Activated CD4-positive, alpha-beta T cell treated with anti-CD3 and anti-CD28 coated beads, Interleukin-2, amount 50 U/mL, for 1 hour (primary cell): Measurements from ENCODE around the gene RABEP1.

Source experiments
- DNase-seq: peaks from one replicate; pipeline ENCODE4 v3.0.0-alpha.2; 2020

Gene RABEP1

DNA sequence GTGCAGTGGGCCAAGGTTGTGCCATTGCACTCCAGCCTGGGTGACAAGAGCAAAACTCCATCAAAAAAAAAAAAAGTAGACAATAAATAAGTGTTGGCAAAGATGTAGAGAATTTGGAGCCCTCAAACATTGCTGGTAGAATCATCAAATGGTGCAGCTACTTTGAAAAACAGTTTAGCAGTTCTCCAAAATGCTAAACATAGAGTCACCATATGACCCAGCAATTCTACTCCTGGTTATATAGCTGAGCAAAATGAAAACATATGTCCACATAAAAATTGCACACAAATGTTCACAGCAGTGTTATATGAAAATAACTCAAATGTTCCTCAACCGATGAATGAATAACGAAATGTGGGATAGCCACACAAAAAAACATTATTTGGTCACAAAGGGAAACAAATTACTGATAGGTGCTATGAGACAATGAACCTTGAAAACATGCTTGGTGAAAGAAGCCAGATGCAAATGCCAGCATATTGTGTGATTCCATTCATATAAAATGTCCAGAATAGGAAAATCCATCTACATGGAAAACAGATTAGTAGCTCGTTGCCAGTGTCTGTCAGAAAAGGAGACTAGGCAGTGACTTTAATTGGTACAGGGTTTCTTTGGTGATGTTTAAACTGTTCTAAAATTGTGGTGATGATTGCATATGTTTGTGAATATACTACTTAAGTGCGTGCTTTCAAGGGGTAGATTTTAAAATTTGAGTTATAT, 12.7 kb upstream of the RABEP1 start:
- DNase-seq = no peak

DNA sequence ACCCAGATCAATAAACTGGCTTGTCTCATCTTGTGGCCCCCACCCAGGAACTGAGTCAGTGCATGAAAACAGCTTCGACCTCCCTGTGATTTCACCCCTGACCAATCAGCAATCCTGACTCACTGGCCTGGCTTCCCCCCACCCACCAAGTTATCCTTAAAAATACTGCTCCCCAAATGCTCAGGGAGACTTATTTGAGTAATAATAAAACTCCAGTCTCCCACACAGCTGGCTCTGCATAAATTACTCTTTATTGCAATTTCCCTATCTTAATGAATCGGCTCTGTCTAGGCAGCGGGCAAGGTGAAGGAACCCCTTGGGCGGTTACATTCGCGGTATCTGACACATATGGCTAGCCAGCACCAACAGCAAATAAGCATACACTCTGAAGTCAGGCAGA, 9.8 kb upstream of the RABEP1 start:
- no peak for DNase-seq

GRCh38 chr17:5282642-5283217, 646 bp downstream of the RABEP1 start:
- DNase-seq = peak; percentile 43

DNA sequence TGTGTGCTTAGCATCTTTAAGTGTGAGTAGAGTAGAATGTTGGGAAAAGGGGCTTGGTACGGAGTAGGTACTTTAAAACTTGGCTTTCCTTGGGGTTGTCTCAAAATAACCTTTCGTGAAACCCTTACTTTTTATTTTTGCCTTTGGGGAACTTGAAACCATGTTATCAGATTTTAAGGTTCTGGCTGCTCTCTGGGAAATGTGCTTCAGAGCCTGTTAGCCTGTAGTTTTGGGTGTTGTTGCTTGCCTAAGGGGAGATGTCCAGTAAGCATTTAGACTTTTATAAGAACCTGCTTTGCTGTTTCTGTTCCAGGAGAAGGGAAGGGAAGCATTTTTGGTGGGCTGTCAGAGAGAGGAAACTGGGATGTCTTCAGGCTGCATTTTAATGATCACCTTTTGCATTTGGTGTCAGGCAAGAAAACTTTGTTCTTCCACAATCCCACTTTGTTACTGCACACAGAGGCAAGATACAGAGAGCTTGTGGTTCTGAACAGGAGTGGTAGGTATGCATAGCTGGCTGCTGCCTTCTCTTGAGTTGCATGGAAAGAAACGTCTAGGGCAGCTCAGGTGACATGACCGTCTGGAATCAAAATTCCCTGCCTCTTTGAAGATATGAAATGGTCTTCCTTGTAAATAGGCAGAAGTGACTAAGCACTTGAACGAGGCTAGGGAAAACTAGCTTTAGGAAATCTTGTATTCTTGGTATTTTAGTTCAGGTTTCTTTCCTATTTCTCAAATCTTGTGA, 1.7 kb downstream of the RABEP1 start:
- DNase-seq = no peak

GRCh38 chr17:5284681-5285080, 2.6 kb downstream of the RABEP1 start:
- DNase-seq = no peak

DNA sequence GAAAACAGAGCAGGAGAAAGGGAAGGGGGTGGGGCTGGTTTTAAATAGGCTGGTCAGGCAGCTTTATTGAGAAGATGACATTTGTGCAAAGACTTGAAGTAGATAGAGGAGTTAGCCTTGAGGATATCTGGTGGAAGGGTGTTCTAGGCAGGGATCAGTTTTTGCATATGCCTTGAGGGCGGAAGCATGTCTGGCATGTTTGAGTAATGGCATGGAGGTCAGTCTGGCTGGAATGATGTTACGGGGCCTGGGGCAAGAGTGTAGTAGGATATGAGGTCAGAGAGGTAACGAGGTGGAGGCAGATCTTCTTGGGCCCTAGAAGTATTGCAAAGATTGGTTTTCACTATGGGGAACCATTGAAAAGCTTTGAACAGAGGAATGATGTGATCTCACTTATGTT, 4.8 kb downstream of the RABEP1 start:
- no peak for DNase-seq

- DNase-seq = no peak
Observed at GRCh38 chr17:5291683-5292350, 9.7 kb downstream of the RABEP1 start.

- no peak for DNase-seq
Observed at GRCh38 chr17:5297245-5297644, 15.2 kb downstream of the RABEP1 start.

- no peak for DNase-seq
Observed at GRCh38 chr17:5299383-5299782, 17.3 kb downstream of the RABEP1 start.

DNA sequence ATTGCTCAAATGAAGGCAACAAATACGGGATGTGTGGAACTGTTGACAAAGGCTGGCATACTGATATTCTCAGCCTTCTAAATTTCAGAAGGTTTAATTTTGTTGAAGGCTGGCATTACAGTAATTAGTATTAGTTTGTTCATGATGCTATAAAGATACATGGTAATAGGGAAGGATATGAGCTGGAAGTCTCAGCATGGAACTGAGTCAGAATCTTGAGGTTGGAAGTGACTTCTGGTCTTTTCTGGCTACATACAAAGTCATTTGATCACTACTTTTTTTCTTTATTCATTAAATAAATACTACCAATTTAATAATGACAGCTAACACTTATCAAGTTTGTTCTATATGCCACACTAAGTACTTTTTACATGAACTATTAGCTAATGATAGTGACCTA, 22.6 kb downstream of the RABEP1 start:
- no peak for DNase-seq

GRCh38 chr17:5309851-5310250, 27.8 kb downstream of the RABEP1 start:
- DNase-seq = no peak

GRCh38 chr17:5325851-5326250, 43.8 kb downstream of the RABEP1 start:
- no peak for DNase-seq

DNA sequence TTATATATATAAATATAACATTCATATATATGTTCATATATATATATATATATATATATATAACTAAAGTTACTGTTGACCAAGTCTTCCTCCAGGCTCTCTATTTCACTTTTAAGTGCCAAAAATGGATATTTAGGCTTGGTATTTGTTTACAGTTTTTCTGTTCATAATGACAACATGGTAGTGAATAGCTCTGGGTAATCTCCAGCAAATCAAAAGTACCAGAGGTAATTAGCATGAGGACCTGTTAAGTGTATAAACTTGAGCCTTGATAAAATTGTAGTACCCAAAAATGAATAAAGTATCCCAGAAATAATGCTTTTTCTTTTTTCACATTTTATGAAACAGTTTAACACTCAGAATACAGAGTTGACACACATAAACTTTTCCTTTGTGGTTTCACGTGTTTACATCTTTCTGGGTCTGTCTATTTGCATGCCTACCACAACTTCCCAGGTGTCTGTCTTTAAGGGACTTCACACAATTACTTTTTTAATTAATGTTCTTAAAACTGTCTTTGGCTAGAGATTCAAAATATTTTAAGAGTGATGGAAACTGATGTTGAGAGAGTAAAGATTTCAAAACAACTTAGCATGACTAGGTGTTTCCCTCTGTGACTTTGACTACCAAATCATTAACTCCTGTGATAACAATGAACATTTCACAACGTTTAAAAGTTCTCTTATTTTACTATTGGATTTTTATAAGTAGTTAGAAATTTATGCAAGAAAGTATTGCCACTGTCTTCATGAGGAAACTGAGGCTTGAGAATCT, 47.9 kb downstream of the RABEP1 start:
- DNase-seq = no peak

- DNase-seq = no peak
Observed at GRCh38 chr17:5330981-5331380, 48.9 kb downstream of the RABEP1 start.

DNA sequence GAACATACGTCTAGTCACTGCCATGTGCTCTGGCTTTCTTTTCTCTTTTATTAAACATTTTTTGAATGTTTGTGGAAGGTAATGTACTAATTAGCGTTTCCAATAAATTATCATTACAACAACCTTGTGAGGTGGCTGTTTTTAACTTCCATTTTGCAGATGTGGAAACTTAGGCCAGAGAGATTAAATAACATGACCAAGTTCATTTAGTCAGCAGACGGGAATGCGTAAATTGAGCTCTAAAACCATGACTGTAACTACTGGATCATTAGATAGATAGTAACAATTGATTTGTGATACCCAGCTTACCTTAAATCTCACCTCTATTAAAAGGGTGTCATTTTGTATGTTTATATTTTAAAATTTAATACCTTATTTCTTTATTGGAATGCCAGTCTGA, 49.4 kb downstream of the RABEP1 start:
- no peak for DNase-seq

- DNase-seq = no peak
Observed at GRCh38 chr17:5344914-5345313, 62.8 kb downstream of the RABEP1 start.

GRCh38 chr17:5352681-5353289, 70.7 kb downstream of the RABEP1 start:
- no peak for DNase-seq

DNA sequence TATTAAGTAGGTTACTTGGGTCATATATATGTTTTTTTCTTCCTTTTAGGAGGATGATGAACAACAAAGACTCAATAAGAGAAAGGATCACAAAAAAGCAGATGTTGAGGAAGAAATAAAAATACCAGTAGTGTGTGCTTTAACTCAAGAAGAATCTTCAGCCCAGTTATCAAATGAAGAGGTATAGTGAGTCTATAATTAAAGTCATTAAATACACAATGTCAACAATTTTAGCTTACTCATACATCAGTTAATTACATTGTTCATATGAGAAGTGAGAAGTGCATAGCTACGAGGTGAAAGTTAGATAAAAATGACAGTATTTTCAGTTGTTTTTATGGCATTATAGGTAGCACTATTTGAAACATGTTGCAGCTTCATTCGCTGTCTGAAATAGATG, 72.2 kb downstream of the RABEP1 start:
- DNase-seq = no peak

DNA sequence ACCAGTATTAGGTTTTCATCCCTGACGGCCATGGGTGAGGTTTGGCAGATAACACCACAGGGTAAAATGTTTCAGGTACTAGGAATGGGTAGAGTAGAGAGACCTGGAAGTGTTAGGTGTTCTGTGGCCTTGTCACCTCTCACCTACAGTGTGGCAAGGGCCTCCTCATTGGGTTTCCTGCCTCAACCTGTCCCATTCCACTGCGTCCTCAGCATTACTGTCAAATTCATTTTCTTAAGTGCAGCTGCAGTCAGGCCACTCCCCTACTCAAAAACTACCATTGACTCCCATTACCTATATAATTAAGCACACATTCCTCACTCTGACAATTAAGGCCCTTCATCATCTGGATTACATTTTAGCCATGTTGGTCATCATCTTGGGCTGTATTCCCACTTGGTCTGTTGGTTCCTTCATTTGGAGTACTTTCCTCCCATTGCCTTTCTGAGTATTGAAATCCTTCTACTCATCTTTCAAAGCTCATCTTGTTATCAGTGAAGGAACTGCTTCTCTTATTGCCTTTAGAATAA, 72.9 kb downstream of the RABEP1 start:
- DNase-seq = no peak

- DNase-seq = no peak
Observed at GRCh38 chr17:5355421-5356129, 73.5 kb downstream of the RABEP1 start.

DNA sequence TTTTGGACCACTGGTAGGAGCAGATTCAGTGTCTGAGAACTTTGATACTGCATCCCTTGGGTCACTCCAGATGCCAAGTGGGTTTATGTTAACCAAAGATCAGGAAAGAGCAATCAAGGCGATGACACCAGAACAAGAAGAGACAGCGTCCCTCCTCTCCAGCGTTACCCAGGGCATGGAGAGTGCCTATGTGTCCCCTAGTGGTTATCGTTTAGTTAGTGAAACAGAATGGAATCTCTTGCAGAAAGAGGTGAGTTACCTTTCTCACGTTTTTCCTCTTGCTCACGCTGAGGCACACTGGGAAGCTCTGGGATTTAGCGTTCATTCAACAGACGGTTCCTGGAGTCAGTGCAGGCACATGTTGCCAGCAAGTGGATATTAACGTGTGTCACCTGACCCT, 79.3 kb downstream of the RABEP1 start:
- DNase-seq = no peak
